HEK293T (cell line): ENCODE measurements around the gene ING4.

ENCODE experiments used
- BHLHE40 ChIP-seq: fragments of 450-650 bp; IDR thresholded peaks from 2 replicates; pipeline ENCODE4 v1.6.1; 2016; ENCODE audit warnings: mild to moderate bottlenecking, moderate library complexity, borderline replicate concordance
- TARDBP ChIP-seq: fragments of 450-650 bp; IDR thresholded peaks from 2 replicates; pipeline ENCODE4 v1.6.1; 2016

GRCh38 chr12:6620885-6621274 lies 42.0 kb downstream of the ING4 start:
- TF ChIP-seq TARDBP (no peak), BHLHE40 (no peak)
